Measurements from ENCODE around the gene ZBTB42. TPM values are rescaled to one million over a fixed set of nuclear protein-coding genes. Genes with fewer than 3 reads are reported as not detected.

The ZBTB42 gene
- total and polyA plus RNA-seq, 4 experiments from 2014 or later, result 2.0 to 12.3 (median 6.9) TPM

- H3K4me3 ChIP-seq (ENCODE audit: low read length in 2 of 2), result no peak overlapping the region
- H3K27ac Mint-ChIP-seq, result peak overlapping the region in 1 of 7 donors; percentile 21
- POLR2A ChIA-PET (ENCODE audit: partially characterized antibody), result interaction anchor here (1.5 kb wide), 1 partner anchor 51 kb away, joined by 5 read pairs; no protein-coding TSS in a partner anchor
- H3K27me3 Mint-ChIP-seq, result no peaks in the 10 kb centered on the region
- H3K27ac ChIP-seq (ENCODE audit: low read depth, low read length), result no peak overlapping the region
- H3K27me3 ChIP-seq (ENCODE audit: insufficient read depth, low read length), result no peaks in the 10 kb centered on the region
- H3K36me3 ChIP-seq (ENCODE audit: insufficient read depth, low read length), result peaks cover 13% of the 10 kb centered on the region
- no peaks in the 10 kb centered on the region for H3K4me1 Mint-ChIP-seq
- peaks cover 14 to 29% of the 10 kb centered on the region in 2 donors for H3K36me3 Mint-ChIP-seq
- intact Hi-C loops (cut with micrococcal nuclease), result no loop called here
- no peak for DNase-seq
- no peaks in the 10 kb centered on the region for H3K9me3 ChIP-seq (ENCODE audit: control insufficient read depth in 1 of 2, low read length in 2 of 2)
- H3K4me1 ChIP-seq (ENCODE audit: insufficient read depth, low read length), result no peaks in the 10 kb centered on the region
- CTCF ChIA-PET (ENCODE audit: partially characterized antibody), result interaction anchor here (1.4 kb wide), 1 partner anchor 11 kb away, joined by 3 read pairs; no protein-coding TSS in a partner anchor
- no peak overlapping the region for H3K4me3 Mint-ChIP-seq
- H3K9me3 Mint-ChIP-seq, result no peaks in the 10 kb centered on the region
Measured at GRCh38 chr14:104774453-104775072, 26.3 kb upstream of the ZBTB42 start.

DNA sequence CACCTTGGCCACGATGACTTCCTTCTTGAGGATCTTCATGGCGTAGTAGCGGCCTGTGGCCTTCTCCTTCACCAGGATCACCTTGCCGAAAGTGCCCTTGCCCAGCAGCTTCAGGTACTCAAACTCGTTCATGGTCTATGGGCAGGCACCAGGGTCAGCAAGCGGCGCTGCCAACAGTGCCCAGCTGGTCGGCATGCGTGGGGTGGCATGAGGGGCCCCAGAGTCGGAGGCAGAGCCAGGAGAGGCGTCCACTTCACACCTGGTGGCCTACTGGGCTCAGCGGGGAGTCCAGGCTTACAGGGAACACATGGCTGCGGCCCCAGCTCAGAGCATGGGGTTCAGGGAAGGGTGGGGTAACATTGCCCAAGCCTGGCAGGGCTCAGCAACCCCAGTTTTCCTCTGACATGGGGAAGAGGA, 25.8 kb upstream of the ZBTB42 start:
- peaks cover 13% of the 10 kb centered on the region for H3K36me3 ChIP-seq (ENCODE audit: insufficient read depth, low read length)
- peak overlapping the region in 1 of 7 donors; percentile 21 for H3K27ac Mint-ChIP-seq
- H3K4me1 Mint-ChIP-seq, result no peaks in the 10 kb centered on the region
- no peaks in the 10 kb centered on the region for H3K9me3 ChIP-seq (ENCODE audit: control insufficient read depth in 1 of 2, low read length in 2 of 2)
- no peak overlapping the region for H3K4me3 ChIP-seq (ENCODE audit: low read length in 2 of 2)
- POLR2A ChIA-PET (ENCODE audit: partially characterized antibody), result interaction anchor here (1.5 kb wide), 1 partner anchor 51 kb away, joined by 5 read pairs; no protein-coding TSS in a partner anchor
- no peak for DNase-seq
- H3K36me3 Mint-ChIP-seq, result peaks cover 14 to 27% of the 10 kb centered on the region in 2 donors
- H3K27me3 ChIP-seq (ENCODE audit: insufficient read depth, low read length), result no peaks in the 10 kb centered on the region
- H3K9me3 Mint-ChIP-seq, result no peaks in the 10 kb centered on the region
- CTCF ChIA-PET (ENCODE audit: partially characterized antibody), result interaction anchor here (1.4 kb wide), 1 partner anchor 10 kb away, joined by 3 read pairs; no protein-coding TSS in a partner anchor
- no peak overlapping the region for H3K27ac ChIP-seq (ENCODE audit: low read depth, low read length)
- intact Hi-C loops (cut with micrococcal nuclease), result no loop called here
- H3K4me3 Mint-ChIP-seq, result no peak overlapping the region
- H3K4me1 ChIP-seq (ENCODE audit: insufficient read depth, low read length), result no peaks in the 10 kb centered on the region
- no peaks in the 10 kb centered on the region for H3K27me3 Mint-ChIP-seq

- peaks cover 0 to 1% (median 0%) of the 10 kb centered on the region in 4 donors for H3K4me1 Mint-ChIP-seq
- Histone ChIP-seq H3K4me1 (ENCODE audit: insufficient read depth, low read length) (no peaks in the 10 kb centered on the region), H3K4me3 (ENCODE audit: low read length in 2 of 2) (no peak overlapping the region), H3K9me3 (ENCODE audit: control insufficient read depth in 1 of 2, low read length in 2 of 2) (no peaks in the 10 kb centered on the region), H3K36me3 (ENCODE audit: insufficient read depth, low read length) (peaks cover 5% of the 10 kb centered on the region), H3K27me3 (ENCODE audit: insufficient read depth, low read length) (no peaks in the 10 kb centered on the region), H3K27ac (ENCODE audit: low read depth, low read length) (no peak overlapping the region)
- DNase-seq, result no peak
- intact Hi-C loops (cut with micrococcal nuclease), result no loop called here
- peaks cover 7 to 22% of the 10 kb centered on the region in 2 donors for H3K36me3 Mint-ChIP-seq
- POLR2A ChIA-PET (ENCODE audit: partially characterized antibody), result no interaction called here
- CTCF ChIA-PET (ENCODE audit: partially characterized antibody), result no interaction called here
- no peaks in the 10 kb centered on the region for H3K27me3 Mint-ChIP-seq
- no peak overlapping the region for H3K4me3 Mint-ChIP-seq
- no peaks in the 10 kb centered on the region for H3K9me3 Mint-ChIP-seq
- H3K27ac Mint-ChIP-seq, result no peak overlapping the region
Measured at GRCh38 chr14:104776481-104776880, 24.4 kb upstream of the ZBTB42 start.

- Mint-ChIP-seq H3K27me3 (no peaks in the 10 kb centered on the region), H3K36me3 (peaks cover under 1 to 15% of the 10 kb centered on the region in 2 donors), H3K9me3 (no peaks in the 10 kb centered on the region), H3K4me1 (peaks cover 0 to 1% (median 0%) of the 10 kb centered on the region in 4 donors), H3K27ac (no peak overlapping the region), H3K4me3 (no peak overlapping the region)
- peaks cover 1% of the 10 kb centered on the region for H3K36me3 ChIP-seq (ENCODE audit: insufficient read depth, low read length)
- H3K4me3 ChIP-seq (ENCODE audit: low read length in 2 of 2), result no peak overlapping the region
- no peak overlapping the region for H3K27ac ChIP-seq (ENCODE audit: low read depth, low read length)
- no peak for DNase-seq
- ChIA-PET POLR2A (ENCODE audit: partially characterized antibody) (interaction anchor here (0.7 kb wide), 1 partner anchor 9 kb away, joined by 4 read pairs; no protein-coding TSS in a partner anchor), CTCF (ENCODE audit: partially characterized antibody) (interaction anchor here (0.7 kb wide), 1 partner anchor 8 kb away, joined by 3 read pairs; no protein-coding TSS in a partner anchor)
- intact Hi-C loops (cut with micrococcal nuclease), result no loop called here
- H3K4me1 ChIP-seq (ENCODE audit: insufficient read depth, low read length), result no peaks in the 10 kb centered on the region
- H3K9me3 ChIP-seq (ENCODE audit: control insufficient read depth in 1 of 2, low read length in 2 of 2), result no peaks in the 10 kb centered on the region
- H3K27me3 ChIP-seq (ENCODE audit: insufficient read depth, low read length), result no peaks in the 10 kb centered on the region
Measured at GRCh38 chr14:104776961-104777807, 23.7 kb upstream of the ZBTB42 start.

DNA sequence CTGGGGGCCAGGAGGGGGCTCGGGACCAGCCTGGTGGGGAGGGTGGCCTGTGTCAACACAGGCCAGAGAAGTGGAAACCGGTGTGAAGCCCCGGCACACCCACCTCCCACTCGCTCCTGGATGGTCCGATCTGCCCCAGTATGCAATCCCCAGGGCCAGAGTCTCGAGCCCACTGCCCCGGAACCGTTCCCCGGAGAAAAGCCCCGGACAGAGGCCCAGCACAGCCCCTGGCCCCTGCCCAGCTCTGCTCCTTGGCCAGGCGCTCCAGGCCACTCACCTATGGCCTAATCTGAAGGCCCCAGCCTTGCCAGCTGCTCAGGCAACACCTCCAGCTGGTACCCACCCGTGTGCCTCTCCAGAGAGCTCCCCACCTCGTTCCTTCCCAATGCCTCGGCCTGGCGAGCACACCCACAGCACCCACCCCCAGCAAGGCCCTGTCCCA, 23.1 kb upstream of the ZBTB42 start:
- ChIA-PET POLR2A (ENCODE audit: partially characterized antibody) (interaction anchor here (0.7 kb wide), 1 partner anchor 9 kb away, joined by 4 read pairs; no protein-coding TSS in a partner anchor), CTCF (ENCODE audit: partially characterized antibody) (interaction anchor here (0.7 kb wide), 1 partner anchor 9 kb away, joined by 3 read pairs; no protein-coding TSS in a partner anchor)
- DNase-seq, result no peak
- Histone ChIP-seq H3K4me1 (ENCODE audit: insufficient read depth, low read length) (no peaks in the 10 kb centered on the region), H3K36me3 (ENCODE audit: insufficient read depth, low read length) (no peaks in the 10 kb centered on the region), H3K9me3 (ENCODE audit: control insufficient read depth in 1 of 2, low read length in 2 of 2) (no peaks in the 10 kb centered on the region), H3K4me3 (ENCODE audit: low read length in 2 of 2) (no peak overlapping the region), H3K27me3 (ENCODE audit: insufficient read depth, low read length) (no peaks in the 10 kb centered on the region), H3K27ac (ENCODE audit: low read depth, low read length) (no peak overlapping the region)
- Mint-ChIP-seq H3K4me3 (no peak overlapping the region), H3K4me1 (peaks cover 0 to 1% (median 0%) of the 10 kb centered on the region in 4 donors), H3K9me3 (no peaks in the 10 kb centered on the region), H3K27me3 (no peaks in the 10 kb centered on the region), H3K36me3 (peaks cover 0 to 11% of the 10 kb centered on the region in 2 donors), H3K27ac (no peak overlapping the region)
- intact Hi-C loops (cut with micrococcal nuclease), result no loop called here

- H3K4me3 ChIP-seq (ENCODE audit: low read length in 2 of 2), result no peak overlapping the region
- no peaks in the 10 kb centered on the region for H3K9me3 Mint-ChIP-seq
- H3K27me3 ChIP-seq (ENCODE audit: insufficient read depth, low read length), result no peaks in the 10 kb centered on the region
- no peak overlapping the region for H3K4me3 Mint-ChIP-seq
- DNase-seq, result no peak
- no peaks in the 10 kb centered on the region for H3K4me1 ChIP-seq (ENCODE audit: insufficient read depth, low read length)
- no peak overlapping the region for H3K27ac ChIP-seq (ENCODE audit: low read depth, low read length)
- H3K27me3 Mint-ChIP-seq, result no peaks in the 10 kb centered on the region
- CTCF ChIA-PET (ENCODE audit: partially characterized antibody), result no interaction called here
- peaks cover 0 to 1% (median 0%) of the 10 kb centered on the region in 4 donors for H3K4me1 Mint-ChIP-seq
- H3K36me3 ChIP-seq (ENCODE audit: insufficient read depth, low read length), result no peaks in the 10 kb centered on the region
- no peak overlapping the region for H3K27ac Mint-ChIP-seq
- H3K36me3 Mint-ChIP-seq, result peaks cover 0 to 11% of the 10 kb centered on the region in 2 donors
- H3K9me3 ChIP-seq (ENCODE audit: control insufficient read depth in 1 of 2, low read length in 2 of 2), result no peaks in the 10 kb centered on the region
- intact Hi-C loops (cut with micrococcal nuclease), result no loop called here
- POLR2A ChIA-PET (ENCODE audit: partially characterized antibody), result no interaction called here
Measured at GRCh38 chr14:104778694-104779331, 22.1 kb upstream of the ZBTB42 start.
